Natural killer cell (primary cell): ENCODE results near the gene ATP5ME. TPM values are rescaled to one million over a fixed set of nuclear protein-coding genes. Genes with fewer than 3 reads are reported as not detected.
A peak's percentile ranks its signal among the peaks of the same experiment; 100 is the strongest.

Experiments used
- ATAC-seq, 3 donors: fragments of 150-1000 bp in 2 of 3; fragments of 200-7000 bp in 1 of 3; cut with Tn5 transposase; 1 replicate in 1 of 3; 2 replicates in 2 of 3; pipeline ENCODE4 v1.10.0; 2021; ENCODE audit warnings: mild to moderate bottlenecking in 2 of 3, moderate library complexity in 2 of 3
- DNase-seq, 2 donors: peaks; one replicate each; pipeline versions ENCODE4 v3.0.0 to v3.0.0-alpha.2; 2013 to 2021; ENCODE audit warnings: mixed read lengths in 1 of 2
- H3K27ac ChIP-seq: one replicate; pipeline ENCODE4 v1.5.1; 2013; ENCODE audit warnings: mild to moderate bottlenecking, low read length
- H3K27me3 ChIP-seq: one replicate; pipeline ENCODE4 v1.6.1; 2013; ENCODE audit warnings: low read length; ENCODE audit not compliant: control insufficient read depth, insufficient read depth
- H3K36me3 ChIP-seq: one replicate; pipeline ENCODE4 v1.6.1; 2013; ENCODE audit warnings: low read length; ENCODE audit not compliant: control insufficient read depth, insufficient read depth
- H3K4me1 ChIP-seq: one replicate; pipeline ENCODE4 v1.6.1; 2013; ENCODE audit warnings: low read length; ENCODE audit not compliant: control insufficient read depth, insufficient read depth
- H3K4me3 ChIP-seq: one replicate; pipeline ENCODE4 v1.5.1; 2013; ENCODE audit warnings: low read length
- H3K9me3 ChIP-seq: one replicate; pipeline ENCODE4 v1.6.1; 2013; ENCODE audit warnings: low read length; ENCODE audit not compliant: control insufficient read depth, insufficient read depth
- H3K27ac Mint-ChIP-seq, 2 donors: one replicate each; pipeline ENCODE4 v1.8.0; 2022; ENCODE audit warnings: mild to moderate bottlenecking in 2 of 2, mixed read lengths in 2 of 2, moderate library complexity in 1 of 2
- H3K27me3 Mint-ChIP-seq, 2 donors: one replicate each; pipeline ENCODE4 v1.8.0; 2022; ENCODE audit warnings: low read depth in 2 of 2, mixed read lengths in 2 of 2
- H3K36me3 Mint-ChIP-seq: one replicate; pipeline ENCODE4 v1.8.0; 2022; ENCODE audit warnings: mixed read lengths
- H3K4me1 Mint-ChIP-seq, 2 donors: one replicate each; pipeline ENCODE4 v1.8.0; 2022; ENCODE audit warnings: mixed read lengths in 2 of 2
- H3K4me3 Mint-ChIP-seq: one replicate; pipeline ENCODE4 v1.8.0; 2022; ENCODE audit warnings: mild to moderate bottlenecking, moderate library complexity, mixed read lengths
- H3K9me3 Mint-ChIP-seq, 2 donors: one replicate each; pipeline ENCODE4 v1.8.0; 2022; ENCODE audit warnings: mixed read lengths in 2 of 2
- CTCF ChIP-seq: fragments of 200-600 bp; IDR thresholded peaks from one replicate; pipeline ENCODE4 v1.8.0; 2022; ENCODE audit warnings: antibody characterized with exemption
- WGBS: methylation state at CpG from one replicate; pipeline ENCODE4 v1.1.7; 2013; ENCODE audit warnings: missing lambda C conversion rate; ENCODE audit not compliant: insufficient coverage; 5-methylcytosine and 5-hydroxymethylcytosine counted together
- intact Hi-C: fragments of 100-400 bp; cut with micrococcal nuclease; formaldehyde crosslinking; loops from one replicate; pipeline ENCODE4 v1.14.2; 2022
- total RNA-seq, 4 donors: library from RNA; stranded (reverse); fragments of 120-200 nt in 1 of 4; gene quantifications; one replicate each; pipeline versions ENCODE4 v1.2.3 to v1.2.4, GENCODE V29; 2013 to 2022

Gene ATP5ME
- total RNA-seq, 3 donors from 2014 or later (not counting 1 experiment from before 2014, with no cell fraction given): 114 to 140 (median 136) TPM

GRCh38 chr4:688854-689681, 15.0 kb upstream of the ATP5ME start, which contains the start of gene SLC49A3:
TSS of gene SLC49A3 (minus strand) at chr4:689151. CDS start at chr4:689127, 24 bp downstream.
- DNase-seq: no peak

GRCh38 chr4:687971-688853, 14.1 kb upstream of the ATP5ME start:
- no peaks in the 10 kb centered on the region for H3K9me3 ChIP-seq
- H3K36me3 ChIP-seq: no peaks in the 10 kb centered on the region
- intact Hi-C loops: no loop called here
- H3K27ac ChIP-seq: peak overlapping the region; percentile 47
- Mint-ChIP-seq H3K27me3 (no peaks in the 10 kb centered on the region), H3K4me3 (peak overlapping the region; percentile 57), H3K27ac (peak overlapping the region in 1 of 2 donors; percentile 82), H3K9me3 (no peaks in the 10 kb centered on the region), H3K36me3 (no peaks in the 10 kb centered on the region), H3K4me1 (peaks cover 10 to 27% of the 10 kb centered on the region in 2 donors)
- 85% methylated on average over 26 of the region's 26 CpGs for WGBS
- peak overlapping the region; percentile 44 for H3K4me3 ChIP-seq
- H3K27me3 ChIP-seq: no peaks in the 10 kb centered on the region
- H3K4me1 ChIP-seq: peaks cover 43% of the 10 kb centered on the region
- no peak for TF ChIP-seq CTCF
- ATAC-seq (peak in 1 of 3 donors; percentile 16), DNase-seq (no peak)

More at GRCh38 chr4:688854-689681, 15.0 kb upstream of the ATP5ME start, which contains the start of gene SLC49A3:
- peak; percentile 19 to 69 (median 65) for ATAC-seq
- Mint-ChIP-seq H3K36me3 (no peaks in the 10 kb centered on the region), H3K27me3 (no peaks in the 10 kb centered on the region), H3K9me3 (no peaks in the 10 kb centered on the region), H3K4me3 (peak within 1 kb of the TSS; percentile 57), H3K4me1 (peaks cover 5 to 18% of the 10 kb centered on the region in 2 donors), H3K27ac (peak within 1 kb of the TSS in 1 of 2 donors; percentile 82)
- peak within 1 kb of the TSS; percentile 44 for H3K4me3 ChIP-seq
- H3K4me1 ChIP-seq: peaks cover 36% of the 10 kb centered on the region
- intact Hi-C loops: no loop called here
- H3K27ac ChIP-seq: peak within 1 kb of the TSS; percentile 47
- WGBS: 10% methylated on average over 59 of the region's 59 CpGs
- no peaks in the 10 kb centered on the region for H3K27me3 ChIP-seq
- H3K9me3 ChIP-seq: no peaks in the 10 kb centered on the region
- no peak for TF ChIP-seq CTCF
- no peaks in the 10 kb centered on the region for H3K36me3 ChIP-seq

- Mint-ChIP-seq H3K27ac (peak overlapping the region in 1 of 2 donors; percentile 82), H3K4me3 (peak overlapping the region; percentile 57), H3K27me3 (no peaks in the 10 kb centered on the region), H3K9me3 (no peaks in the 10 kb centered on the region), H3K36me3 (no peaks in the 10 kb centered on the region), H3K4me1 (peaks cover 10 to 32% of the 10 kb centered on the region in 2 donors)
- ATAC-seq (peak in 2 of 3 donors; percentile 22 to 59), DNase-seq (no peak)
- intact Hi-C loops: no loop called here
- Histone ChIP-seq H3K4me3 (no peak overlapping the region), H3K4me1 (peaks cover 44% of the 10 kb centered on the region), H3K27me3 (no peaks in the 10 kb centered on the region), H3K27ac (peak overlapping the region; percentile 30), H3K36me3 (no peaks in the 10 kb centered on the region), H3K9me3 (no peaks in the 10 kb centered on the region)
- TF ChIP-seq CTCF: no peak
- 92% methylated on average over 38 of the region's 38 CpGs for whole genome bisulfite sequencing
Measured at GRCh38 chr4:687048-687970, 13.2 kb upstream of the ATP5ME start.
